ENCODE measurements around the gene TBL1Y.

DNA sequence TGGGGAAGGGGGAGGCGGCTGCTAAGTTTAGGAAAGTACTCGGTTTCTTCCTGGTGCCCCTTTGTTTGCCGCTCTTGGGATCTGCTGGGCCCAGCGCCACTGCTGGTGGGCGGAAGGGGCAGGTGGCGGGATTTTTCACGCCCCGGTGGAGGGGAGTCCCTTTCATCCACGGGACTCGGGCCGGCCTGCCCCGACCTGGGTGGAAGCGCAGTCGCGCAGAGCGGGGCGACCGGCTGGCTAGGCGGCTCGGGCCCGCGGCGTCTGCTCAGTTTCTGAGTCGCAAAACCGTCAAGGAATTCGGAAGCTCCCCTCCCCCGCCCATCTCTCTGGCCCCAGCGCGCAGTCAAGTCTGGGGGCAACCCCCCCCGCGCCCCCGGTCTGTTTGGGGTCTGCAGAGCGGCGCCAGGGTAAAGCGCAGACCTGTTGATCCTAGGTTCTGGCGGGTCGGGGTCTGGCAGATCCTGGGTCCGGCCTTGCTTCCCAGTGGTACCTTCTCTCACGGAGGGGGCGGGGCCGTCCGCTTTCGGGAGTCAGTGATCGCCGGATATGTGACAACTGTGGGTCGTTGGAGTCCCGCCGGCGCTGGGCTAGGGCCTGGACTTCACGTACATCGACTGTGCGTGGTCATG lies 870 bp downstream of the TBL1Y start, which contains the start of gene AMELY:
- TF ChIP-seq, protein P1, sequence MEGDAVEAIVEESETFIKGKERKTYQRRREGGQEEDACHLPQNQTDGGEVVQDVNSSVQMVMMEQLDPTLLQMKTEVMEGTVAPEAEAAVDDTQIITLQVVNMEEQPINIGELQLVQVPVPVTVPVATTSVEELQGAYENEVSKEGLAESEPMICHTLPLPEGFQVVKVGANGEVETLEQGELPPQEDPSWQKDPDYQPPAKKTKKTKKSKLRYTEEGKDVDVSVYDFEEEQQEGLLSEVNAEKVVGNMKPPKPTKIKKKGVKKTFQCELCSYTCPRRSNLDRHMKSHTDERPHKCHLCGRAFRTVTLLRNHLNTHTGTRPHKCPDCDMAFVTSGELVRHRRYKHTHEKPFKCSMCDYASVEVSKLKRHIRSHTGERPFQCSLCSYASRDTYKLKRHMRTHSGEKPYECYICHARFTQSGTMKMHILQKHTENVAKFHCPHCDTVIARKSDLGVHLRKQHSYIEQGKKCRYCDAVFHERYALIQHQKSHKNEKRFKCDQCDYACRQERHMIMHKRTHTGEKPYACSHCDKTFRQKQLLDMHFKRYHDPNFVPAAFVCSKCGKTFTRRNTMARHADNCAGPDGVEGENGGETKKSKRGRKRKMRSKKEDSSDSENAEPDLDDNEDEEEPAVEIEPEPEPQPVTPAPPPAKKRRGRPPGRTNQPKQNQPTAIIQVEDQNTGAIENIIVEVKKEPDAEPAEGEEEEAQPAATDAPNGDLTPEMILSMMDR (IDR thresholded peaks at IDR 0.05; ENCODE audit: insufficient read depth, low read length, poor library complexity, severe bottlenecking), result no peak
- TF ChIP-seq EZH2phosphoT487 (conservative IDR thresholded peaks at IDR 0.05; ENCODE audit: low read length), result no peak

All from SU-DHL-6 (cell line).